Omental fat pad (tissue), 4 donors: Measurements from ENCODE around the gene CIB1. TPM values are rescaled to one million over a fixed set of nuclear protein-coding genes. Genes with fewer than 3 reads are reported as not detected.

Experiments
- ATAC-seq: fragments of 150-250 bp; one replicate; pipeline ENCODE4 v1.9.1; 2016; ENCODE audit warnings: mild to moderate bottlenecking, moderate library complexity; ENCODE audit not compliant: low FRiP score
- DNase-seq: peaks from one replicate; pipeline ENCODE4 v3.0.0-alpha.2; 2019; ENCODE audit warnings: low spot score
- CTCF ChIP-seq, 3 donors: fragments of 450-650 bp; IDR thresholded peaks; one replicate each; pipeline ENCODE4 v1.5.1; 2016 to 2017; ENCODE audit warnings: antibody characterized with exemption in 3 of 3, mild to moderate bottlenecking in 3 of 3, moderate library complexity in 2 of 3
- total RNA-seq, 4 donors: library from RNA; depleted of rRNA; stranded (reverse); fragments of >200 nt; gene quantifications; one replicate each; pipeline ENCODE4 v1.1.0, GENCODE V29; 2016

The CIB1 gene
- total RNA-seq, 4 donors from 2014 or later, result 27.9 to 48.3 (median 34.5) TPM

DNA sequence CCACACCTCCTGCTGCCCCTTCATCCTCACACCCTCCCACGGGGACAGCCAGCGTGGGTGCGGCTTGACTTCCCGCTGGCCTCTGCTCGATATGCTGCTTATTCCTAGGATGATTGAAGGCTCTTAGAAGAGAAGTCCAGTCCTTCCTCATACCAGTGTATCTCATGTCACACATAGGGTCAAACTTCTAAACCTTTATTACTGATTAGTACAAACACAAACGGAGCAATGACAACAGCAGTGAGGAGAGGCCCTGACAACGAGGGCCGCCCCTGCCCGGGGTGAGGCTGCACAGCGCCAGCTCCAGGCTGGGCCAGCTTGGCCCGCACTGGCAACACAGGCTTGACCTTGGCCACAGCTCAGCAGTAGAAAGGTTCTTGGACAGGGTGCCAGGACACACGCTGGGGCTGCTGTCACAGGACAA lies 3.7 kb downstream of the CIB1 start:
- TF ChIP-seq CTCF (IDR thresholded peaks at IDR 0.05), result no peak
- DNase-seq (no peak), ATAC-seq (no peak)

DNA sequence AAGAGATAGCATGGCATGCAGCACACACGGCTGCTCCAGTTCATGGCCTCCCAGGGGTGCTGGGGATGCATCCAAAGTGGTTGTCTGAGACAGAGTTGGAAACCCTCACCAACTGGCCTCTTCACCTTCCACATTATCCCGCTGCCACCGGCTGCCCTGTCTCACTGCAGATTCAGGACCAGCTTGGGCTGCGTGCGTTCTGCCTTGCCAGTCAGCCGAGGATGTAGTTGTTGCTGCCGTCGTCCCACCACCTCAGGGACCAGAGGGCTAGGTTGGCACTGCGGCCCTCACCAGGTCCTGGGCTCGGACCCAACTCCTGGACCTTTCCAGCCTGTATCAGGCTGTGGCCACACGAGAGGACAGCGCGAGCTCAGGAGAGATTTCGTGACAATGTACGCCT lies 4.8 kb downstream of the CIB1 start:
- ATAC-seq (no peak), DNase-seq (no peak)
- TF ChIP-seq CTCF (IDR thresholded peaks at IDR 0.05), result no peak

DNA sequence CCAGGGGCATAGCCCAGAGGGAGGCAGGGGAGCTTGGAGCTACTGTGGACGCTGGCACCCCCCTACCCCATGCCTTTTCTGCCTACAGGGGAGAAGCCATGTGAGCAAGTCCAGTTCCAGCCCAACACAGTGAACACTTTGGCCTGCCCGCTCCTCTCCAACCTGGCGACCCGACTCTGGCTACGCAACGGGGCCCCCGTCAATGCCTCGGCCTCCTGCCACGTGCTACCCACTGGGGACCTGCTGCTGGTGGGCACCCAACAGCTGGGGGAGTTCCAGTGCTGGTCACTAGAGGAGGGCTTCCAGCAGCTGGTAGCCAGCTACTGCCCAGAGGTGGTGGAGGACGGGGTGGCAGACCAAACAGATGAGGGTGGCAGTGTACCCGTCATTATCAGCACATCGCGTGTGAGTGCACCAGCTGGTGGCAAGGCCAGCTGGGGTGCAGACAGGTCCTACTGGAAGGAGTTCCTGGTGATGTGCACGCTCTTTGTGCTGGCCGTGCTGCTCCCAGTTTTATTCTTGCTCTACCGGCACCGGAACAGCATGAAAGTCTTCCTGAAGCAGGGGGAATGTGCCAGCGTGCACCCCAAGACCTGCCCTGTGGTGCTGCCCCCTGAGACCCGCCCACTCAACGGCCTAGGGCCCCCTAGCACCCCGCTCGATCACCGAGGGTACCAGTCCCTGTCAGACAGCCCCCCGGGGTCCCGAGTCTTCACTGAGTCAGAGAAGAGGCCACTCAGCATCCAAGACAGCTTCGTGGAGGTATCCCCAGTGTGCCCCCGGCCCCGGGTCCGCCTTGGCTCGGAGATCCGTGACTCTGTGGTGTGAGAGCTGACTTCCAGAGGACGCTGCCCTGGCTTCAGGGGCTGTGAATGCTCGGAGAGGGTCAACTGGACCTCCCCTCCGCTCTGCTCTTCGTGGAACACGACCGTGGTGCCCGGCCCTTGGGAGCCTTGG lies 5.6 kb downstream of the CIB1 start:
- TF ChIP-seq CTCF (IDR thresholded peaks at IDR 0.05), result no peak
- DNase-seq (no peak), ATAC-seq (no peak)

DNA sequence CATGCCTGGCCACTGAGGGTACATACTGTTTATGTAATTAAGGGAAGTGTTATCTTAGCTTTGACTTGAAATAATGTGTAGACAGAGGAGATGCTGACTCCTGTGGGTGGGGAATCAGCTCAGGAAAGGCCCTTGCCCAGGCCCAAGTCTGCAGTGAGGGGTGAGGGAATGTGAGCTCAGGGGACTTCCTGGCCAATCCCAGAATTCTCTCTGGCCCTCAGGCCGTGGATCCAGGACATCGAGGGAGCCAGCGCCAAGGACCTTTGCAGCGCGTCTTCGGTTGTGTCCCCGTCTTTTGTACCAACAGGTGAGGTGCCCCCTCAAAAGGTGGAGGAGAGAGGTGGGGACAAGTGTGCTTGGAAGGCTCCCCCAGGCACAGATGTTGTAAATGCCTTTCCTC lies 6.4 kb downstream of the CIB1 start:
- DNase-seq (no peak), ATAC-seq (no peak)
- no peak for TF ChIP-seq CTCF (IDR thresholded peaks at IDR 0.05)

DNA sequence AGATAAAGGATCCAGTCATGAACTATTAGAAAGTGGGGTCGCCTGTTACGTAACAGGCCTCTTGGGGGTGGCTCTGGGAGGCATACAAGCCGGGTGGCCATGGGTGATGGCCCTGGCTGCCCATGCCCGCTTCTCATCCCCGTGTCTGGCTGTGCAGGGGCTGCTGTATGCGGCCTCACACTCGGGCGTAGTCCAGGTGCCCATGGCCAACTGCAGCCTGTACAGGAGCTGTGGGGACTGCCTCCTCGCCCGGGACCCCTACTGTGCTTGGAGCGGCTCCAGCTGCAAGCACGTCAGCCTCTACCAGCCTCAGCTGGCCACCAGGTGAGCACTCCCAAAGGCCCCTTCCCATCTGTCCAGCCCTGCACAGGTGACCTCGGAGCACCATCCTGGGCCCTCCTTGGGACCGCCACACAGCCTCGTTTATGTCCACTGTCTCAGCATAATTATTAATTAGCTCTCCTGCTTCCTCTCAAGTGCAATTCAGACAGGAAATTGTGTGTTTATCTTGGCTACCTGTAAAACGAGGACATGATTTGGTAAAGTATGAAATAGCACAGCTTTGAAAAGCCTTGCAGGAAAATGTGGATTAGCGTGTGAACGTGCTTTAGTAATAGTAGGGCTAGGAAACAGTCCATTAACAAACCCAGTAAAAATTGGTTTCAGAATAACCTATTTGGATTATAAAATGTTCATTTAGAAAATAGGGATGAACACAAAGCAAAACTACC lies 8.1 kb downstream of the CIB1 start:
- no peak for ATAC-seq
- no peak for DNase-seq
- TF ChIP-seq CTCF (IDR thresholded peaks at IDR 0.05), result no peak

DNA sequence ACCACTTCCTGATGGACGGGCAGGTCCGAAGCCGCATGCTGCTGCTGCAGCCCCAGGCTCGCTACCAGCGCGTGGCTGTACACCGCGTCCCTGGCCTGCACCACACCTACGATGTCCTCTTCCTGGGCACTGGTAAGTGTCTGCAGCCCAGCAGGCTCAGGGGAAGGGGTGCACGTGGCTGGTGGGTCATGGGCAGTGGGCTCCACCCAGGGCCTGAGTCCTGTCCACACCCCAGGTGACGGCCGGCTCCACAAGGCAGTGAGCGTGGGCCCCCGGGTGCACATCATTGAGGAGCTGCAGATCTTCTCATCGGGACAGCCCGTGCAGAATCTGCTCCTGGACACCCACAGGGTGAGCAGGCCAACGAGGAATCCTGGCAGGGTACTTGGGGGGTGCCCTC lies 8.7 kb downstream of the CIB1 start:
- no peak for TF ChIP-seq CTCF (IDR thresholded peaks at IDR 0.05)
- no peak for DNase-seq
- no peak for ATAC-seq
